Kidney (tissue), 14 donors: ENCODE data around the gene PSORS1C2. TPM values are rescaled to one million over a fixed set of nuclear protein-coding genes. Genes with fewer than 3 reads are reported as not detected.

Experiments used
- DNase-seq, 5 donors: peaks; one replicate each; pipeline ENCODE4 v3.0.0-alpha.2; 2013 to 2020
- FAIRE-seq: peaks from 2 replicates; lab custom pipeline; 2012; peaks lifted over from hg19 to GRCh38; lab: Jason Lieb, UNC
- H3K27ac ChIP-seq, 2 donors: one replicate each; pipeline ENCODE4 v1.7.0; 2013; ENCODE audit warnings: low read depth in 2 of 2, low read length in 2 of 2, inconsistent platforms in 1 of 2
- H3K27me3 ChIP-seq: one replicate; pipeline ENCODE4 v1.7.1; 2013; ENCODE audit warnings: low read length, inconsistent platforms; ENCODE audit not compliant: control insufficient read depth, insufficient read depth
- H3K36me3 ChIP-seq, 3 donors: one replicate each; pipeline versions ENCODE4 v1.7.0 to v1.7.1; 2013; ENCODE audit warnings: low read length in 3 of 3, control low read depth in 1 of 3, inconsistent platforms in 1 of 3; ENCODE audit not compliant: insufficient read depth in 3 of 3, control insufficient read depth in 2 of 3
- H3K4me1 ChIP-seq, 3 donors: one replicate each; pipeline versions ENCODE4 v1.7.0 to v1.7.1; 2013; ENCODE audit warnings: low read length in 3 of 3, inconsistent platforms in 1 of 3, low read depth in 1 of 3; ENCODE audit not compliant: control insufficient read depth in 2 of 3, insufficient read depth in 2 of 3
- H3K4me3 ChIP-seq, 3 donors: one replicate each; pipeline versions ENCODE4 v1.7.0 to v1.8.1; 2013; ENCODE audit warnings: low read length in 3 of 3, control low read depth in 1 of 3, inconsistent platforms in 1 of 3
- H3K9ac ChIP-seq, 3 donors: one replicate each; pipeline versions ENCODE4 v1.7.0 to v1.7.1; 2013; ENCODE audit warnings: low read length in 3 of 3, control low read depth in 1 of 3, inconsistent platforms in 1 of 3
- H3K9me3 ChIP-seq, 3 donors: one replicate each; pipeline versions ENCODE4 v1.7.0 to v1.7.1; 2013; ENCODE audit warnings: low read length in 3 of 3, control low read depth in 1 of 3, inconsistent platforms in 1 of 3; ENCODE audit not compliant: control insufficient read depth in 2 of 3, insufficient read depth in 1 of 3
- CTCF ChIP-seq: IDR thresholded peaks from 3 replicates; pipeline ENCODE4 v1.5.1; 2012; ENCODE audit warnings: mild to moderate bottlenecking, moderate library complexity, borderline replicate concordance; ENCODE audit not compliant: insufficient read depth; ENCODE audit errors: extremely low read depth
- intact Hi-C: fragments of 100-400 bp; cut with DNase I; formaldehyde crosslinking; loops from one replicate; pipeline ENCODE4 v1.11.1; 2022
- polyA plus RNA-seq: library from polyadenylated mRNA; stranded (reverse); fragments of 350-450 nt; fragmentation: Illumina TruSeq; extraction: RNeasy Lipid Tissue Mini Kit (QIAGEN cat#74804); gene quantifications from one replicate; pipeline ENCODE4 v1.2.3, GENCODE V29; 2014; ENCODE audit warnings: low read depth, low replicate concordance; ENCODE audit not compliant: insufficient read depth
- total RNA-seq: library from RNA; stranded (reverse); fragmentation: NEBNext Ultra II Directional; extraction: Animal tissue kit (Norgen Biotek cat#: 25700); gene quantifications from one replicate; pipeline ENCODE4 v1.2.1, GENCODE V29; 2021
- donor health status: control.
- donor health status: control.
- donor health status: control.
- donor health status: control.
- donor health status: control.
- donor health status: DM: yes; HTN: yes; CAD: no.
- donor health status: Normal renal cell carcinoma (clear cell type).

Gene PSORS1C2
- total and polyA plus RNA-seq, 2 donors from 2014 or later, result not detected

DNA sequence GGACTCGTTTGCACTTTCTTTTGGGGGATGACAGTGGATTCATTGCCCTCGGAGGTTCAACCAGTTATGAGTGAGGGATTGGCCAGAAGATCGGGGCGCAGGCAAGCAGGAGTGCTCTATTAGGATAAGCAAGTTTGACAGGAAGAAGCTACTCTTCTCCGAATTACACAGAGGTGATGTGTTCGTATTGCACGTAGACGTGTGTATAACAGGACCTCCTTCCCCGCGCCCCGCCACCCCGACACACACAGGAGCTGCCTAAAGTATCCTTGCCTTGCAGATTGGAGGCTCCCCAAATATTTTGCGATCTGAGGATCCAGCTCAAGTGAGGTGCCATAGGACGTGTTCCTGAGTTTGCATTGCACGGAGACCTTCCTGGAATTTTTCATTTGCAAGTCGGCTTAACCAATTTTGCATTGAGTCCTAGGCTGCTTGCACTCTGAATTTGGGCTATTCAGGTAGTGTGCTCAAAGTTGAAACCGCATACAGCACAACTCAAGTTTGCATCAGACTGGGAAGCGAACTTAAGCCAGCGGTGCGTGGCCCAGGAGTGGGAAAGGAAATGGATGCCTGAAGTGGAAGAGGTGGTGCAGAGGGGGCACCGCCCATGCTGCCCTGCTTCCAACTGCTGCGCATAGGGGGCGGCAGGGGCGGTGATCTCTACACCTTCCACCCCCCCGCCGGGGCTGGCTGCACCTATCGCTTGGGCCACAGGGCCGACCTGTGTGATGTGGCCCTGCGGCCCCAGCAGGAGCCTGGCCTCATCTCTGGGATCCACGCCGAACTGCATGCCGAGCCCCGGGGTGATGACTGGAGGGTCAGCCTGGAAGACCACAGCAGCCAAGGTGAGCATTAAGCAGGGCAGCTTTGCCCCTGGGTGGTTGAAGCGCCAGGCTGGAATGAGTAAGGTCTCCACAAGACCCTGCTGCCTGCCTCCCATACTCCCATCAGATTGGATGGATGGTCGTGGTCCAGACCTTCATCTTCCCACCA, 20.3 kb upstream of the PSORS1C2 start:
- no peak for FAIRE-seq
- intact Hi-C loops, result no loop called here

DNA sequence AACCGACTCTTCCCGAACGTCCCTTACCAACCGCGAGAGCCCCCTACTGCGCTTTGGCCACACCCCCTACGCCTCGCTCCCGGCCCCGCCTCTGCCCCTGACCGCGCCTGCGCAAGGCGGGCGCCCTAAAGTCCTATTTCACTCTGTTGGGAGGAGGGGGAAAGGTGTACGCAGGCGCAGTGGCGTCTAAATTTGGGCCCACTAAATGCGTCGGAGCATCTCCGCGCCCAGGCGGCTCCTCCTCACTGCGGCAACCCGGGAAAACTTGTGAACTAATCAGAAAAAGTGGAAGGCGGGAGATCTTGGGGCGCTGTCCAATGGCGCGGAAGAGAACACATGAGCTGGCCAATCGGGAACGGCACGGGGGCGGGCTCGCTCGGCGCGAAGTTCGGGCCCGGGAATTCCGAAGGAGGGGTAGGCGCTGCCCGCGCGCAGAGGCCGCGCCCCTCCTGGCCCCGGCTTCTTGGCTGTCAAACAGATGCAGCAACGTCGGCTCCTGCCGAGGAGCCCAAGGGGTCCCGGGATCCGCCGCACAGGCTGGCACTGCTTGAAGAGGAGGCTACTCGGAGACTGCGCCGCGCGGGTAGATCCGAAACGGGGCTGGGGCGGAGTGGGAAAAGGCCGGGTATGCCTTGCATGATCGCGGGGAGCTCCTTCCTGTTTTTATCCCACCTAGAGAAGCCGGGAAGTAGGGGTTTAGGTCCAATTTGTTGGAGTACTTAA, 19.4 kb upstream of the PSORS1C2 start, which contains the start of gene TCF19:
TCF19 (plus strand) TSS at position 450 of the 723 bp plus-strand sequence. CDS start 881 bp downstream, outside the sequence.
- no peaks in the 10 kb centered on the region for H3K36me3 ChIP-seq
- no peak for TF ChIP-seq CTCF
- peak; percentile 91 for FAIRE-seq

More for the DNA sequence above, 20.3 kb upstream of the PSORS1C2 start:
- Histone ChIP-seq H3K4me3 (peak overlapping the region; percentile 71 to 76 (median 75)), H3K27me3 (no peaks in the 10 kb centered on the region), H3K36me3 (no peaks in the 10 kb centered on the region), H3K27ac (no peak overlapping the region), H3K9ac (peak overlapping the region in 2 of 3 donors; percentile 27 to 64), H3K9me3 (no peaks in the 10 kb centered on the region), H3K4me1 (peaks cover 0 to 14% (median 6%) of the 10 kb centered on the region in 3 donors)
- peak in 2 of 5 donors; percentile 28 to 49 for DNase-seq
- TF ChIP-seq CTCF, result no peak

GRCh38 chr6:31157513-31158139, 18.8 kb upstream of the PSORS1C2 start, which contains the start of gene CCHCR1:
TSS of gene CCHCR1 (minus strand) at chr6:31157802. CDS start at chr6:31157600, 202 bp downstream.
- Histone ChIP-seq H3K9ac (peak within 1 kb of the TSS; percentile 68 to 77 (median 69)), H3K27ac (peak within 1 kb of the TSS; percentile 60 to 66), H3K4me1 (peaks cover 0 to 12% (median 6%) of the 10 kb centered on the region in 3 donors), H3K9me3 (no peaks in the 10 kb centered on the region), H3K27me3 (no peaks in the 10 kb centered on the region), H3K36me3 (no peaks in the 10 kb centered on the region), H3K4me3 (peak within 1 kb of the TSS; percentile 71 to 88 (median 88))
- DNase-seq, result peak in 2 of 5 donors; percentile 22 to 56
- intact Hi-C loops, result no loop called here
- FAIRE-seq, result no peak
- TF ChIP-seq CTCF, result no peak

More for the DNA sequence above, 19.4 kb upstream of the PSORS1C2 start, which contains the start of gene TCF19:
- H3K27ac ChIP-seq, result peak within 1 kb of the TSS; percentile 60 to 66
- H3K4me3 ChIP-seq, result peak within 1 kb of the TSS; percentile 71 to 88 (median 88)
- peaks cover 0 to 12% (median 6%) of the 10 kb centered on the region in 3 donors for H3K4me1 ChIP-seq
- intact Hi-C loops, result no loop called here
- H3K9ac ChIP-seq, result peak within 1 kb of the TSS; percentile 68 to 77 (median 69)
- no peaks in the 10 kb centered on the region for H3K27me3 ChIP-seq
- DNase-seq, result peak; percentile 99 to 100 (median 100)
- H3K9me3 ChIP-seq, result no peaks in the 10 kb centered on the region
